Activated CD8-positive, alpha-beta memory T cell treated with anti-CD3 and anti-CD28 coated beads, Interleukin-2, amount 50 U/mL, for 48 hours (primary cell): ENCODE measurements around the gene XDH.

Experiments
- DNase-seq: peaks from one replicate; pipeline ENCODE4 v3.0.0-alpha.2; 2020

The XDH gene

DNA sequence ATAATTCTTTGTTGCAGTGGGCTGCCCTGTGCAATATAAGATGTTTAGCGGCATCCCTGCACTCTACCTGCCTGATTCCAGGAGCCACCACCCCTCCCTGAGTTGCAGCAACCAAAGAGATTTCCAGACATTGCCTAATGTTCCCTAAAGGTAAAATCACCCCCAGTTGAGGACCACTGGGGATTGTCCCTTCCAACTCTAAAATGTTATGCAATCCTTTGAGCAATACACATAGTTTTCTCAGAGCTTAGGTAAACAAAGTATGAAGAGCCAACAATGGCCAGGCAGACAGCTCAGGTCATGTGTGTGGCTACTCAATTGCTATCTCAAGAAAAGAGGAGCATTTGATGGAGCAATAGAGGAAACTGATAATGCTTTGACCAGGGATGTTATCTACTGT, 87.0 kb downstream of the XDH start:
- no peak for DNase-seq

DNA sequence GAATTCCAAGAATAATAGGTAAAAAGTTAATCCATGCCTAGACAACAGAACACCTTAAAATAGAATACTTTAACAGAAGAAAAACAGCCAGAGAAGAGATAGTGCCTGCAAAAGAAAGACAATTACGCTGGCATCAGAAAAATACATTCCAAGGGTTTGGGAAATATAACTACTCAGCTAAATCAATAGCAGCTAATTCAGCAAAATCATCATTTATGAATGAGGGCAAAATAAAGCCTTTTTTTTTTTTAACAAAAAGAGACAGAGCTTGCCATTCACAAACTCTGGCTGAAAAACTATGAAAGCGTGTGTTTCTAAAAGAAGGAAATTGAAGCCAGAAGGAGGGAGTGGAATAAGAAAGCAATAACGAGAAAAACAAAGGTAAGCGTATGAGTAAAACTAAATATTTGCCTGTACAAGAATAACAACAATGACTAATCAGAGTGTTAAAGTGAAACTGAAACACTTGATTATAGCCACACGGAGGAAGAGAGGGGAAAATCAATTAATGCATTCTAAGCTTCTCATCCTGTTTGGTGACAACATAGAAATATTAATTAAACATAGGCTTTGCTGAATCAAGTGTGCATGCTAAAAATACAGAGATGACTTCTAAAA, 90.4 kb downstream of the XDH start:
- no peak for DNase-seq

DNA sequence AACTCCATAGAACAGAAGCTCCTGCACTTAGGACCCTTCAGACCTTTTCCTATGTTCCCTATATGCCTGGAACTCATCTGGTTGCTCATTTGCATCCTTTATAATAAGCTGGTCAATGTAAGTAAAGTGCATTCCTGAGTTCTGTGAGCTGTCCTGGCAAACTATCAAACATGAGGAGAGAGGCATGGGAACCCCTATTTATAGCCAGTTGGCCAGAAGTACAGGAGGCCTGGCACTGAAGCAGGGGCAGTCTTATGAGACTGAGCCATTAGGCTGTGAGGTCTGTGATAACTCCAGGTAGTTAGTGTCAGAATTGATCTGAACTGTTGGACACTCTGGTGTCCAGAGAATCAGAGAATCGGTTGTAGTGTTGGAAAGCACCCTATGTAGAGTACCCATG, 92.2 kb downstream of the XDH start:
- no peak for DNase-seq

DNA sequence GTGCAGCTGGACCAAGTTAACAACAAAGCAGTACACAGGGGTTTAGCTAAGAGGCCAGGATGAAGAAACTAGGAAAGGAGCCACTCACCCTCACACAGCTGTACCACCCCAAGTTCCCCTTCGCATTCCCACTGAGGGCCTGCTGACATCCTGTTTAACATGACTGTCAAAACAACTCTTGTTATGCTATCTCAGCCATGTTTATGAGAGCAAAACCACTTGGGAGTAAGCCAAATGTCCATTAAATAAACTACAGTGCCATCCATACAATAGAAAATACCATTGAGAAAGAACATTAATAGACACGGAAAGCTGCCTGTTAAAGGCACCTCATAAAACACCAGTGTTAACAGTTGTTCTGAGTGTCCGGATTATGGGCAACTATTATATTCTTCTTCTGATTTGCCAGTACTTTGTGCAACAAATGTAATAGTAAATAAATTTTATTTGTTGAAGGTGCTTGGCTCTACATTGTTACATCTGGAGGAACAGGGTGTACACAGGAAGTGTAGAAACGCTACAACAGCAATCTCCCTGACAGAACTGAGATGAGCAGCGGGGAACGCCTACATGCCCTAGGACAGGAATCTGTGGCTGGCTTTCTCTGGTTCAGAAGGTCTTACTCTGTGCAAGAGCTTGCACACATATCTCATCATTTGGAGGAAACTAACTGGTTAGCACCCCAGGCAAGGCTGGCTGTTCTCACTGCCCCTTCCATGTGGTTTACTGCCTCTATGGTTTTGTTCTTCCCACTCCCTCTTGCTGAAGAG, 95.0 kb downstream of the XDH start:
- no peak for DNase-seq

DNA sequence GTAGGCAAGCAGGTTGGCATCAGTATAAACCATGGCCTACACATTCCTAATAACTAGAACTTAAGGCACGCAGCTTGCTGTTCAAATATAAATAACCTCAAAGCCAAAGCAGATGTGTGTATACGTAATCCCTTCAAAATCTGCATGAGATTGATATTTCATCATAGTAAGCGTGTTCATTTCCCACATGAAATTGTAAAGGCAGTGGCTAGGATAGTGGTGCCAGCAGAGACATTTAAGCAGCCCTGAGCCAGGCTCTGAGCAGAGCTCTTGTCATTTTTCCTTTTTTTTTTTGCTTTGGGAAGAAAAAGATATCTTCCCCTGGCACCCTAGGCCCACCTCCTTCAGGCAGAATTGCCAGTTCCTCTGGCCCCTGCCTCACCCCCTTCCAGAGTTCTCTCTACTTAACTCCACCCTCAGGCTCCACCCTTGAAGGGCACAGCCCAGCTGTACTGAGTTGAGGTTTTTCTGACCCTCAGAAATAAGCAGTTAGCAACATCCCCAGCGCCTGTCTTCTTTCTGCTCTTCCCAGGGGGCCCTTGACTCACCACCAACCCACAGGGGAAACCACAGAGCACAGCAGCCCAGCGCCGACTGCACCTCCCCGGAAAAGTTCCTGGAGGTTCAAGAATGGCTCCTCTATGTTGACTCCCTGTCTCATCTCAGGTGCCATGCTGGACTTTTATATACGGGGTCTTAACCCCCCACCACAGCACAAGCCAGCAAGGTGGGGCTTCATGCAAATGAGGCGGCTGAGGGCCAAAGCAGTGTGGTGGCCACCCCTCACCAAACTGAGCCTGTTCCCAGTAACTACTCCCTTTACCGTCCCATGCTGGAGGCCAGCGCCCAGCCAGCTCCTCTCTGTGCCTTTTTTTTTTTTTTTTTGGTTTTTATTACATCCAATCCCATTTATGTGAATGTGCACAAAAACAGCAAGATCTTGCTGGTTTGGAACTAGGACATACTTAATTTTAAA, 95.9 kb downstream of the XDH start:
- peak; percentile 63 for DNase-seq

DNA sequence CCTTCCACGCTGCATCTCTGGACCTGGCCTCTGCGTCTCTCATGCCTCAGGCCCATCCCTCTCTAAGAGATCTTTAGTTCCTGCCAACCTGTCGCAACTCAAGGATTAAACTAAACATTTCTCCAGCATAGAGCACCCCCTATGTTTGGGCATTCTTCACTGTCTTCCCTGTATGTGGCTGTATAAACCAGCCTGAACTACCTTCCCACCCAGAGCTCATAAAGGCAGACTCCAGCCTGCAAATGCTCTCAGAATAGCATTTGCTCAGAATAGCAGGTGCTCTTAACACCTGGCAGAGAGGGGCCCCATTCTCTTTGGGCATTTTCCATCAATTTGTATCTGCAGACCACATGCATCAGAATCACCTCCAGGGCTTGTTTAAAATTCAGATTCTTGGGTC, 97.1 kb downstream of the XDH start:
- no peak for DNase-seq

DNA sequence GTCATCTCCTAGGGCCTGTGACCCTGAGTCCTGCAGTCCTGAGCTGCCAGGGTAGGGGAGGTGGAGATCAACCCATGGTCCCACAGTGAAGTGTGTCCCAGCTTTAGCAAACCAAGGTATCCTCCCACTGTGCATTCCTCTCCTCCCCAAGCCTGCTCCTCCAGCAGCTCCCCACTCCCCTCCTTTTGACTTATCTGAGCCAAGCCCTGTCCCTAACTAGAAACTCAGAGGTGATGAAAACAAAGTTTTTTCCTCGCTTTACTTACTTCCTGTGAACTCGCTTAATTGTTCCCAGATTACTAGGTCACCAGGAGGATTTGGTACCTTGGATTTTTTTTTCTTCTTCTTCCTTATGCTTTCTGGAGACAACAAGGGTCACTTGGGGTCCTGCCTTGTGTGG, 99.8 kb downstream of the XDH start:
- no peak for DNase-seq

DNA sequence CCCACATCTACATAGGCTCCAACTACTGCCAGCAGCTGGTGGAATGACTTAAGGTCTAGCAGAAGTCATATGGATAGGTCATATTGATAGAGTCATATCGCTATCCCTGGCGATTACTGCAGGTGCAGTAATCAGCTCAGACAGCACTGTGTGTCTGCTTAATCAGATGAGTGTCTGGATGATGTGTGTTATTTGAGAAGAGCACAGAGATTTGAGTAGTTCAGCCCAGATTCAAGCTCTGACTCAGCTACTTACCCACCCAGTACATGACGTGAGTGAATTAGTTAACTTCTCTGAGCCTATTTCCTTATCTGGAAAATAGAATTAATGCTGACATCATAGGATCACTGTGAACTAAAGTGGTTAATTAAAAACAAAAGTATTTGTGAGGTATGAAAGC, 101.6 kb downstream of the XDH start:
- no peak for DNase-seq

DNA sequence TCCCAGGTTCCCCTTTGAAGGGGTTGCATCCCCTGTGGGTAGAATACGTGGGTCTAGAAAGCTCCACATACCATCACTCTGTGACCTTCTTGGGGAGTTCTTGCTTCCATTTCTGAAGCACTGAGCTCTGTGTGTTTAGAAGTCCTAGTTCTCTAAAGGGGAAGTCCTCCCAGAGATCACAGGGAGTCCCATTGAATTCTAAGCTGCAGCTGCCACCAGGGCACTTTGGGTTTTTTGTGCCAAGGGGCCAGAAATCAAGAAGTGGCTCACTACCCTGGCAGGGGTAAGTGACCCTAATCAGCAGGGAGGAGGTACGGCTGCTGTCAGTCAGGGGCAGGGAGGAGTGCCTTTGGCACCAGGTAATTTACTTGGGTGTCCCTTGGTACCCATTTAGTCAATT, 109.7 kb downstream of the XDH start:
- no peak for DNase-seq

DNA sequence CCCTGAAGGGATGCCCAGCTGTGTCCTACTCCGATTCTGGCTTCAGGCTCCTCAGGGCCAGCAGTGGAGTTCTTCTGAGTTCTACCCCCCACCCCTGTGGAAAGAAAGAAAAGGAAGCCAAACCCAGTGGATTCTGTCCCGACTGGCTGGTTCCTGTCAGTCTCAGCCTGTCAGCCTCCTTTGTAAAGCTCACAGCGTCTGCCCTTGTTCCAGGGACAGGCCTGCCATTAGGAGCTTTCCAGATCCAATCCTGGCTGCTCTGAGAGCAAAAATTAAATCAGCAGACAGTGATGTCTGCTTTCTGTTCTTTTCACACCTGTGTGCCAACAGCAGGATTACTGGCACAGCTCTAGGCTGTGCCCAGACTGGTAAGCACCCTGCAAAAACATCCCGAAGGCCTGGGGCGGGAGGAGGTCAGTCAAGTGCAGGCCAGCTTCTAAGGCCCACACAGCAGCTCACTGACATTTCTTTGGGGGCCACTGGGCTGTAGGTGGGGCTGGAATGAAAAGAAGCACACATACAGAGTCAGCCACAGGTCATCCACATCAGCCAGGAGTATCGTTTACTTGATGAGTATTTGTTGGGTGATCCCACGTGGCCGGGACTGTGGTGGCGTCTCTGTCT, 111.5 kb downstream of the XDH start:
- DNase-seq, result no peak

DNA sequence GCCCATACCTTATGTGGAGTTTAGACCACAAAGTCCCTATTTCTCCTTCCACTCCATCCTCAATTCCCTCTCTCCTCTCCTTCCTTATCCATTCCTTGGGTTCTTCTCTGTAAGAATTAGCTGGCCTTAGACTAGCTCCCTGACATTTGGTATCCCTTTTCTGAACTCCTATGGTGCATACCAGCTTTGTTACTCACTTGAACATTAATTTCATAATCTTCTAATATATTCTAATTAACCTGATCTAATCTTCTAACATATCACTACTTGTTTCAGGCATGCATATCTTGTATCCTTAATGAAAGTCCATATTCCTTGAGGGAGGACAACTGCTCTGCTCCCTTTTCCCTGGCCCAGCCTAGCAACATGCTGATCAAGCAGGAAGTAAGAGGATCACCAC, 114.2 kb downstream of the XDH start:
- DNase-seq, result no peak

DNA sequence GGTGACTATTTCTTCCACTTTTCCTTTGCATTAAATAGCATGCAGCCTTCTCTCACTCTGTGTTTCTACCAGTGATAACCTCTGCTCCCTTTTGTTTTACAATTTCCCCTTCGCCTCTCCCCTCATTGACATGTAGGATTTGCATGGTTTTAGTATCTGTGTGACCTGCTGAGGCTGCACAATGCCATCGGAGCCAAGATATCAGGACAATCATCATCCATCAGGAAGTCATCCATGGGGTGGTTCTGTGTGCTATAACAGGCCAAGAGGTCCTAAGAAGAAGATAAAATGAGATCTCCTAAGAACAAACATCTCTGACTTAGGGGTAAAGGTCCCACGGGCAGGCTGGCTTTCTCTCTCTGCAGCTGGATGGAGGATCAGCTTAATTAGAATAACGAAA, 115.0 kb downstream of the XDH start:
- DNase-seq, result no peak

DNA sequence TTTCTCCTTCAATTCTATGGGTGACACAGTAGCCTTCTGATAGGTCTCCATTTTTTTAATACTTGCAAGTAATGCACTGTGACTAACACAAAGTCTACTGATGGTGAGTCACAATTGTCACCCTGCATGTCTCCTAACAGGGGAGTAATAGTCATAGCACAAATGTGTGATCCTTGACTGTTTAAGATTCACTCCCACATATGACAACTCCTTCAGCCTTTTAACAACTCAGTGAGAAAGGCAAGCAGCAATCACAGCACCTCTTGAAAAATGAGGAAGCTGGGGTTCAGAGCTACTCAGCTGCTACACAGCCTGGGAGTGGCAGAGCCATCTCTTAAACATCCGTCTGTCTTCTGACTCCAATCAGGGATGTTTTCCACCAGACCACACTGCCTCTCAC, 116.8 kb downstream of the XDH start:
- DNase-seq, result no peak

DNA sequence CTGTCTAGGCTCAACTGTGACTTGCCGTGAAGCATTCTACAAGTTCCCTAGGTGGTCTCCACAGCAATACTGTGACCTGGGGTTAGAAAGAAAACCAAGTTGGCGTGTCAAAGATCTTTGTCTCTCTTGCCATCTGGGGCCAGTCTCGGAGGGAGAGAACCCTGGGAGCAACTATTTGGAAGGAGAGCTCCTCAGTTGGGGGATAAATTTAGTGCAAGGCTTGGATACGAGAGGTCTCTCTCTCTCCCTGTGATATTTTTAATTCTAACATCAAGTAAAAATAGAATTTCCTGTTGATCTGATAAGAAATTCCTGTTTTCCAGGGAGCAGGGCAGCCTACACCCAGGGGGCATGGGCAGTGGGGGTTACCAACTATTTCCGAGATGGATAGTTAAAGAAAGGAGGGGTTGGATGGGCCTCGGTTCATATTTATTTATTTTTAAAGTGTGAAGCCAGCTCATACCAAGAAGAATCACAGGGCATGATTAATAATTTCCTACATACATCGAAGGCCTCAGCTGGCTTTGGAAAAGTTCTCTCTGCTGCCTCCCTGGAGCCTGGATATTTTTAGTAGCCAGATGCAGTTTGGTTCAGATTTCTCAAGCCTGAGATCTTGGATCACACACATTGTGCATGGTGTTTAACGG, 117.8 kb downstream of the XDH start:
- DNase-seq, result no peak

DNA sequence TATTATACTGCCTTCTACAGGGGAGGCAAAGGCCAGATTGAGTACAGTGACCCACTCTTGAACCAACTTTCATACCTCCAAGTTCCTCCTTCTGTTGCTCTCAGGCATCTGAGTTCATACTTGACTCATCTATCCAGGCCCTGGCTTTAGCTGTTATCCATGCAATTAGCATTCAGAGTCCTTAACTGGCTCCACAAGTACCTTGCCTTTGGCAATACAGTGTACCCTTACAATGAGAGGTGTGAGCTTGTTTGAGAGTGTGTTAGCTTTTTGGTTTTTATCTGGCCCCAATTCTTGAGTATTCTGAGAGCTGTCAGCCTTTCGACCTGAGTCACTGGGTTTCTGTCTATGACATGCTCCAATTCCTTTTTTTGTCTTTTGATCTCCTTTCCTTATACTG, 120.3 kb downstream of the XDH start:
- DNase-seq, result no peak

DNA sequence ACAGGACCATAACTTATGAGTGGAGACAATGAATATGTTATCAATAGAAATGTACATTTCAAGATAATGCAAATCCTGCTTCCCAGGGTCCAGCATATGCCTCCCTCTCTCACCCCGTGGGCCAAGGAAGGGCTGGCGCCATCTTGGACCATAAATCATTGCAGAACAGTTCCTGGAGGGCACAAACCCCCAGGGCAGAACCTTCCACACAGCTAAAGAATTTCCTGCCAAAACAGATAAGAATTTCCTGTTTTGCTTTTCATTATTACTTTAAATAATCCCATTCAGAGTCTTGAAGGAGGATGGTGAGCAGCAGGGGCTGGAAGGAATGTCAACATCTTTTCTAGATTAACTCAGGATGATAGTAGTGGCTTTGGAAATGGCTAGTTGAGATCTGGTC, 126.9 kb downstream of the XDH start:
- DNase-seq, result no peak

DNA sequence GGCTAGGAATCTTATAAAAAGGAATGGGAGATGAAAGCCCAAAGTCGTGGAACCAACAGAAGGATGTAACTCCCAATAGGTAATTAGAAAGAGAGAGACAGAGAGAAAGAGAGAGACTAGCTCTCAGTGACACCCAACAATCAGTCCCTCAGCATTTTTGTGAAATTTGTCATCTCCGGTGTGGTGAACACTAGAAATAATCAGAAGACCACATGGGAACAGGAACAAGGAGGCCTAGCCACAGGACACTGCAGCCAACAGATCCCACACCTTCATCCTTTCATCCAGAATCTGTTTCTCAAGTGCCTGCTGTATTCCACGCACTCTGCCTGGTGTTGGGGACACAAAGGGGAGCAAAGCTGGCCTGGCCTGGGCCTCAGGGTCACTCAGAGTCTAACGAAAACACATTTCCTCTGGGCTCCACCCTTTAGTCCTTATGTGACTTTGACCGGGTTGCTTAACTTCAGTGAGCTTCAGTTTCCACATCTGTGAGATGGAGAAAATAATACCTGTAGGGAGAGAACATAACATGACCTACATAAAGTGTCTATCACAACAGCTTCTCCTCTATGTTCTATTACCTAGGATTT, 127.5 kb downstream of the XDH start:
- DNase-seq, result no peak

DNA sequence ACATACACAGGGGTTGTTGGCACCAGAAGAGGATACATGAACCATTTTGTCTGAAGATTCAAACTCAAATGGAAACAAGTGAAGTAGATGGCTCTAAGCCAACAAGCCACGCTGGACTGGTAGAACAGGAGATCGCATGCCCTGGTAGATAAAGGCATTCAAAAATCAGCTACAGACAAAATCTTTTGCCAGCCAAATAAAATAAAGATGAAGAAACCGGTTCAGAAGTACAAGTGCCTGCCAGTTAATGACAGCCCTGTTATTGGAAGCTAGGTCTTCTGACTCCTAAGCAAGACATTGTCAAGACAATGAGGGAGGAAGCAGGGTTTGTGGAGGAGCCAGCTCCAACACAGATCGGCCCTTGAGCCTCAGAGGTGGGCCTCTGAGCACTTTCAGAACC, 128.3 kb downstream of the XDH start:
- DNase-seq, result no peak
